ENCODE measurements around the gene AAMP. TPM values are rescaled to one million over a fixed set of nuclear protein-coding genes. Genes with fewer than 3 reads are reported as not detected.

The AAMP gene
- total RNA-seq, 2 experiments from 2014 or later = 45.2 to 51.7 TPM

- Mint-ChIP-seq H3K4me1 (peaks cover 11% of the 10 kb centered on the region), H3K36me3 (peaks cover 20% of the 10 kb centered on the region), H3K27ac (peak overlapping the region; percentile 83), H3K27me3 (no peaks in the 10 kb centered on the region), H3K4me3 (peak overlapping the region; percentile 35), H3K9me3 (no peaks in the 10 kb centered on the region)
- ATAC-seq (ENCODE audit: low read depth) (no peak), DNase-seq (no peak)
- POLR2A ChIA-PET = interaction anchor here (0.6 to 1.9 kb wide), 4 partner anchors 9 to 27 kb away, joined by 3 to 12 read pairs (median 5); no protein-coding TSS in a partner anchor
These were observed 13.2 kb downstream of the AAMP start for GRCh38 chr2:218256612-218257350.

DNA sequence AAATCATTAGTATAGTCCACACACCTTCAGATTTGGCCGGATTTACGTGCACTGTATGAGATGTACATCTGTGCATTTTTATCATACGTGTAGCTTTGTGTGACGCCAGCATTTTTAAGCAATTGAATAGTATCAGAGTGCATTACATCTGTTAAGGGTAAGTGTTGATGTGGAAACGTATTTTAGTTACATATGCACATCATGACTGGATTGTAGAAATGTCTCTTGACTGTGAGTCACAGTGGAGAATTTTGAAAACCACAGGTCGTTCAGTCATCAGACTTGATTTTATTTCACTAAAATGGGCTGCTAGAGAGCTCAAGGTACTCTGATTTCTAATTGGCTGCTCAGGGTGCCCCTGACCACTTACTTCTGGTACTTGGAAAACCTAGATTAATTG lies 14.5 kb downstream of the AAMP start:
- peaks cover 12% of the 10 kb centered on the region for H3K4me1 Mint-ChIP-seq
- peaks cover 30% of the 10 kb centered on the region for H3K36me3 Mint-ChIP-seq
- H3K27ac Mint-ChIP-seq = no peak overlapping the region
- H3K4me3 Mint-ChIP-seq = no peak overlapping the region
- POLR2A ChIA-PET = no interaction called here
- no peak for ATAC-seq (ENCODE audit: low read depth)
- H3K27me3 Mint-ChIP-seq = no peaks in the 10 kb centered on the region
- DNase-seq = no peak
- H3K9me3 Mint-ChIP-seq = no peaks in the 10 kb centered on the region

GRCh38 chr2:218253232-218253625 lies 16.7 kb downstream of the AAMP start:
- DNase-seq (no peak), ATAC-seq (ENCODE audit: low read depth) (no peak)
- peaks cover 10% of the 10 kb centered on the region for H3K4me1 Mint-ChIP-seq
- H3K4me3 Mint-ChIP-seq = no peak overlapping the region
- no peaks in the 10 kb centered on the region for H3K9me3 Mint-ChIP-seq
- H3K36me3 Mint-ChIP-seq = peaks cover 42% of the 10 kb centered on the region
- no peaks in the 10 kb centered on the region for H3K27me3 Mint-ChIP-seq
- POLR2A ChIA-PET = interaction anchor here (1.2 to 1.5 kb wide), 3 partner anchors 8 to 32 kb away, joined by 3 to 4 read pairs (median 4); no protein-coding TSS in a partner anchor
- peak overlapping the region; percentile 48 for H3K27ac Mint-ChIP-seq

GRCh38 chr2:218252509-218253231 lies 17.3 kb downstream of the AAMP start:
- Mint-ChIP-seq H3K36me3 (peaks cover 45% of the 10 kb centered on the region), H3K4me3 (no peak overlapping the region), H3K9me3 (no peaks in the 10 kb centered on the region), H3K27ac (no peak overlapping the region), H3K4me1 (peaks cover 10% of the 10 kb centered on the region), H3K27me3 (no peaks in the 10 kb centered on the region)
- POLR2A ChIA-PET = interaction anchor here (1.2 to 1.5 kb wide), 3 partner anchors 8 to 31 kb away, joined by 3 to 4 read pairs (median 4); no protein-coding TSS in a partner anchor
- DNase-seq (no peak), ATAC-seq (ENCODE audit: low read depth) (no peak)

GRCh38 chr2:218249691-218250090 lies 20.2 kb downstream of the AAMP start:
- no peak overlapping the region for H3K27ac Mint-ChIP-seq
- no peaks in the 10 kb centered on the region for H3K9me3 Mint-ChIP-seq
- no peak overlapping the region for H3K4me3 Mint-ChIP-seq
- H3K4me1 Mint-ChIP-seq = peaks cover 6% of the 10 kb centered on the region
- DNase-seq (no peak), ATAC-seq (ENCODE audit: low read depth) (no peak)
- POLR2A ChIA-PET = no interaction called here
- H3K36me3 Mint-ChIP-seq = peaks cover 47% of the 10 kb centered on the region
- no peaks in the 10 kb centered on the region for H3K27me3 Mint-ChIP-seq

DNA sequence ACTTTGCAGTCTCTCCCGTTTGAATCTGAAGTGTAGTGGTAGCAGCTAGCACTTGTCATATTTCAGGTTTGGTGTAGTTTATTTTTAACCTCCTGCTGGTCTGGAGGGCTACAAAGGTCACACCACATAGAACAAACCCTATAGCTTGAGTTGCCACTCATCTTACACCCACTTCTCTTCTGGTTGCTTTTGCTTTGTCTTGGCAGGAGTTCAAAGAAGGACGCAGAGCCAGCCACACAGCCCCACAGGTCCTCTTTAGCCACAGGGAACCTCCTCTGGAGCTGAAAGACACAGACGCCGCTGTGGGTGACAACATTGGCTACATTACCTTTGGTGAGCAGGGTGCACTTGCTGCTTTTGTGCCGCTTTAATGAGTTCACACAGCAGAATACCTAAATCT lies 24.7 kb downstream of the AAMP start:
- Mint-ChIP-seq H3K9me3 (no peaks in the 10 kb centered on the region), H3K27me3 (no peaks in the 10 kb centered on the region), H3K36me3 (peaks cover 31% of the 10 kb centered on the region), H3K27ac (no peak overlapping the region), H3K4me1 (peaks cover 22% of the 10 kb centered on the region), H3K4me3 (no peak overlapping the region)
- no peak for DNase-seq
- POLR2A ChIA-PET = interaction anchor here (0.5 to 2.1 kb wide), 7 partner anchors 8 to 857 kb away, joined by 3 to 7 read pairs (median 4); no protein-coding TSS in a partner anchor
- peak; percentile 37 for ATAC-seq (ENCODE audit: low read depth)

DNA sequence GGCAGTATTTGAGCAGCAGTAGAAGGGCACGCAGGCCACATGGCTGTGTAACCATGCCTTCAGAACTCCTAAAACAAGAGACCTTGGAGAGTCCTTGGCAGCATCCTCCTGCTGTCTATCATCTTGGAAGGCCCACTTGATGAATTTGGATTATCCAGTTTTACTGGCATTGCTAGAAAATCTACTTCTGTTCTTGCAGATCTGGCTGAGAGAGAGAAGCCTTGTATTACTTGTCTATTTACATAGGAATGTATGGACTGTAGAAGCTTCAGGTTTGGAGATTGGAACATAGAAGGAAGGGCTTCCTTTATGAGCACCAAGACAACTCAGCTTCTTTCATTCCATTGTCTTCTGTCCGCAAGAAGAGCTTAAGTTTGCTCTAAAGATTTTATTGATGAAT lies 25.3 kb downstream of the AAMP start:
- Mint-ChIP-seq H3K27ac (peak overlapping the region; percentile 9), H3K4me3 (no peak overlapping the region), H3K9me3 (no peaks in the 10 kb centered on the region), H3K36me3 (peaks cover 28% of the 10 kb centered on the region), H3K27me3 (no peaks in the 10 kb centered on the region), H3K4me1 (peaks cover 24% of the 10 kb centered on the region)
- POLR2A ChIA-PET = interaction anchor here (0.6 to 2.1 kb wide), 6 partner anchors 8 to 101 kb away, joined by 3 to 7 read pairs (median 4); no protein-coding TSS in a partner anchor
- DNase-seq (no peak), ATAC-seq (ENCODE audit: low read depth) (no peak)

- POLR2A ChIA-PET = interaction anchor here (1.2 to 1.5 kb wide), 3 partner anchors 11 to 25 kb away, joined by 3 to 5 read pairs (median 3); no protein-coding TSS in a partner anchor
- no peaks in the 10 kb centered on the region for H3K27me3 Mint-ChIP-seq
- H3K27ac Mint-ChIP-seq = no peak overlapping the region
- peaks cover 25% of the 10 kb centered on the region for H3K4me1 Mint-ChIP-seq
- peaks cover 26% of the 10 kb centered on the region for H3K36me3 Mint-ChIP-seq
- no peak overlapping the region for H3K4me3 Mint-ChIP-seq
- DNase-seq (no peak), ATAC-seq (ENCODE audit: low read depth) (no peak)
- no peaks in the 10 kb centered on the region for H3K9me3 Mint-ChIP-seq
These were observed 25.7 kb downstream of the AAMP start for GRCh38 chr2:218244204-218244603.

DNA sequence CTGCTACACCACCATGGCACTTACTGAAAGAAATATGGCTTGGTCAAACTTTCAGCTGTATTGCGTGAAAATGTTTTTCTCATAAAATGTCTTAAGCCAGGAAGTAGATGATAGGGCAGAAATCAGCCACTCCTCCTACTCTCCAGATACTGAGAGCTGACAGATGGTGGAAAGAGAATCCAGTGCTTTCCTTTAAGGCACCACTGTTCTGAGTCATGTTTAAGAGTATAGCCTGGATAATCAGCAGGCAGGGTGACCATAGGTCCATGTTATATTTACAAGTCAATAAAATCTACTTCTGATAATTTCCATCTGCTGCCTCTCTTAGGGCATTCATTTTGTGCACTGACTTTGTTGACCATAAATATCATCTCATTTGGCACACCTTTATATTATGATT lies 31.1 kb downstream of the AAMP start:
- ATAC-seq (ENCODE audit: low read depth) (no peak), DNase-seq (no peak)
- Mint-ChIP-seq H3K27me3 (no peaks in the 10 kb centered on the region), H3K4me1 (peaks cover 19% of the 10 kb centered on the region), H3K4me3 (no peak overlapping the region), H3K27ac (no peak overlapping the region), H3K9me3 (no peaks in the 10 kb centered on the region), H3K36me3 (peaks cover 38% of the 10 kb centered on the region)
- POLR2A ChIA-PET = no interaction called here

GRCh38 chr2:218236829-218237228 lies 33.1 kb downstream of the AAMP start:
- Mint-ChIP-seq H3K4me1 (peaks cover 16% of the 10 kb centered on the region), H3K9me3 (no peaks in the 10 kb centered on the region), H3K36me3 (peaks cover 50% of the 10 kb centered on the region), H3K4me3 (no peak overlapping the region), H3K27me3 (no peaks in the 10 kb centered on the region), H3K27ac (no peak overlapping the region)
- POLR2A ChIA-PET = no interaction called here
- no peak for ATAC-seq (ENCODE audit: low read depth)
- DNase-seq = no peak

DNA sequence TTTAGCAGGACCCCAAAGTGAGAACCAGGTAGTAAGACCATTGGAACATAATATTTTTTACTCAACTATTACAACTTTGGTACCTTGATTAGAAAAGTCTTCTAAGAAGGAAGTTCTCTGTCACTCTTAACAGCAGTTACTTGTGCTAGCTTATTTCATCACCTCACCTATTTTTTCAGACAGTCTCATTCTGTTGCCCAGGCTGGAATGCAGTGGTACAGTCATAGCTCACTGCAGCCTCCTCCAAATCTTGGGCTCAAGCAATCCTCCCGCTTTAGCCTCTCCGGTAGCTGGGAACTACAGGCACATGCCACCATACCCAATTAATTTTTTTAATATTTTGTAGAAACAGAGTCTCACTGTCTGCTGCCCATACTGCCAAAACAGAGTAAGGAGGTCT lies 34.9 kb downstream of the AAMP start:
- Mint-ChIP-seq H3K4me3 (no peak overlapping the region), H3K4me1 (peaks cover 20% of the 10 kb centered on the region)

GRCh38 chr2:218234521-218234920 lies 35.4 kb downstream of the AAMP start:
- Mint-ChIP-seq H3K9me3 (no peaks in the 10 kb centered on the region), H3K27me3 (no peaks in the 10 kb centered on the region), H3K27ac (peak overlapping the region; percentile 11), H3K4me3 (no peak overlapping the region), H3K36me3 (peaks cover 61% of the 10 kb centered on the region), H3K4me1 (peaks cover 22% of the 10 kb centered on the region)
- no peak for DNase-seq
- no peak for ATAC-seq (ENCODE audit: low read depth)
- POLR2A ChIA-PET = interaction anchor here (0.7 to 1.4 kb wide), 3 partner anchors 10 to 14 kb away, joined by 3 read pairs; no protein-coding TSS in a partner anchor

More for the DNA sequence above, 34.9 kb downstream of the AAMP start:
- DNase-seq = no peak
- Mint-ChIP-seq H3K27ac (no peak overlapping the region), H3K27me3 (no peaks in the 10 kb centered on the region), H3K9me3 (no peaks in the 10 kb centered on the region), H3K36me3 (peaks cover 61% of the 10 kb centered on the region)
- no peak for ATAC-seq (ENCODE audit: low read depth)
- POLR2A ChIA-PET = interaction anchor here (0.7 to 1.4 kb wide), 2 partner anchors 10 to 15 kb away, joined by 3 read pairs; no protein-coding TSS in a partner anchor

DNA sequence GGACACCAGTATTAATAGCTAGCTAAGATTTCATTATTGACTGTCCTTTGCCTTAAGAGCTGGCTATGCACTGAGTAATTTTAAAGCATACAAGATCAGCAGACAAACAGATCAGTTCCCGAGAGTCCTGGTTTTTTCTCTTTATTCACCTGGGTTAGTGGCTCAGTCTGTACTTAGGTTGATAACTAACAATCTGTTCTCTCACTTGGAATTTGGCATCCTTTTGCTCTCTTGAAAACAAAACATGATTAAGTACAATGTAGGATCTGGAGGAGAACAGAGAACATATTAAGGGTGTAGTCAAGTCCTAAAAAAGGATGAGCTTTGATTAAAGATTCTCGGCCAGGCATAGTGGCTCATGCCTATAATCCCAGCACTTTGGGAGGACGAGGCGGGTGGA lies 36.4 kb downstream of the AAMP start:
- Mint-ChIP-seq H3K4me1 (peaks cover 24% of the 10 kb centered on the region), H3K36me3 (peaks cover 59% of the 10 kb centered on the region), H3K27ac (peak overlapping the region; percentile 43), H3K9me3 (no peaks in the 10 kb centered on the region), H3K27me3 (no peaks in the 10 kb centered on the region), H3K4me3 (no peak overlapping the region)
- POLR2A ChIA-PET = interaction anchor here (0.7 to 1.1 kb wide), 4 partner anchors 11 to 24 kb away, joined by 3 to 5 read pairs (median 3); no protein-coding TSS in a partner anchor
- ATAC-seq (ENCODE audit: low read depth) (no peak), DNase-seq (no peak)

All from activated naive CD8-positive, alpha-beta T cell treated with anti-CD3 and anti-CD28 coated beads, Interleukin-2, amount 10 ng/mL, durations not matched to agents 7 days and 5 days (primary cell).